ENCODE results near the gene CCL28. TPM values are rescaled to one million over a fixed set of nuclear protein-coding genes. Genes with fewer than 3 reads are reported as not detected.

Gene CCL28
- total and polyA plus RNA-seq, 2 of the 13 experiments (the other 11 are each of a cell fraction or from before 2014, with no cell fraction given), result 0.03 TPM; not detected in 1

GRCh38 chr5:43432486-43433375 lies 20.5 kb upstream of the CCL28 start (continued):
- no peak for TF ChIP-seq EEA1 (CRISPR knock-in tag; IDR thresholded peaks at IDR 0.05; ENCODE audit: borderline replicate concordance)
- TF ChIP-seq CBFB (CRISPR knock-in tag; IDR thresholded peaks at IDR 0.05), result no peak
- no peak for TF ChIP-seq ZNF260 (CRISPR knock-in tag; IDR thresholded peaks at IDR 0.05; ENCODE audit: borderline replicate concordance, low read depth)
- no peak for TF ChIP-seq JARID2 (CRISPR knock-in tag; IDR thresholded peaks at IDR 0.05; ENCODE audit: insufficient replicate concordance)
- no peak for TF ChIP-seq CAMTA2 (CRISPR knock-in tag; IDR thresholded peaks at IDR 0.05; ENCODE audit: borderline replicate concordance)
- TF ChIP-seq TP53 (CRISPR knock-in tag; conservative IDR thresholded peaks at IDR 0.05), result 0 out of 2 replicates have a peak, but pooled peaks have one; percentile 69
- TF ChIP-seq ZNF274 (CRISPR knock-in tag; IDR thresholded peaks at IDR 0.05), result no peak
- peak; percentile 53 for TF ChIP-seq PHF20 (CRISPR knock-in tag; IDR thresholded peaks at IDR 0.05)
- TF ChIP-seq GMEB1 (CRISPR knock-in tag; IDR thresholded peaks at IDR 0.05; ENCODE audit: borderline replicate concordance), result peak; percentile 41; the same call in 1 of the 2 replicates
- no peak for TF ChIP-seq GABPA (IDR thresholded peaks at IDR 0.05; ENCODE audit: low read depth, low read length)
- no peak; the same call in 1 of the 2 replicates for TF ChIP-seq GABPA (CRISPR knock-in tag; IDR thresholded peaks at IDR 0.05; ENCODE audit: low read depth)
- TF ChIP-seq NR2F2 (IDR thresholded peaks at IDR 0.05; ENCODE audit: borderline replicate concordance, low read depth), result 0 out of 2 replicates have a peak, but pooled peaks have one; percentile 68
- no peak for TF ChIP-seq POLR2G (IDR thresholded peaks at IDR 0.05; ENCODE audit: low read depth, low read length)
- TF ChIP-seq KMT2A (CRISPR knock-in tag; IDR thresholded peaks at IDR 0.05), result peak; percentile 66; the same call in 1 of the 2 replicates
- no peak for TF ChIP-seq ZNF615 (CRISPR knock-in tag; IDR thresholded peaks at IDR 0.05; ENCODE audit: borderline replicate concordance)
- TF ChIP-seq MTF1 (CRISPR knock-in tag; IDR thresholded peaks at IDR 0.05), result no peak
- TF ChIP-seq ZNF619 (CRISPR knock-in tag; IDR thresholded peaks at IDR 0.05), result no peak
- TF ChIP-seq HHEX (CRISPR knock-in tag; IDR thresholded peaks at IDR 0.05), result peak; percentile 36; the same call in 1 of the 2 replicates
- TF ChIP-seq, protein P1, sequence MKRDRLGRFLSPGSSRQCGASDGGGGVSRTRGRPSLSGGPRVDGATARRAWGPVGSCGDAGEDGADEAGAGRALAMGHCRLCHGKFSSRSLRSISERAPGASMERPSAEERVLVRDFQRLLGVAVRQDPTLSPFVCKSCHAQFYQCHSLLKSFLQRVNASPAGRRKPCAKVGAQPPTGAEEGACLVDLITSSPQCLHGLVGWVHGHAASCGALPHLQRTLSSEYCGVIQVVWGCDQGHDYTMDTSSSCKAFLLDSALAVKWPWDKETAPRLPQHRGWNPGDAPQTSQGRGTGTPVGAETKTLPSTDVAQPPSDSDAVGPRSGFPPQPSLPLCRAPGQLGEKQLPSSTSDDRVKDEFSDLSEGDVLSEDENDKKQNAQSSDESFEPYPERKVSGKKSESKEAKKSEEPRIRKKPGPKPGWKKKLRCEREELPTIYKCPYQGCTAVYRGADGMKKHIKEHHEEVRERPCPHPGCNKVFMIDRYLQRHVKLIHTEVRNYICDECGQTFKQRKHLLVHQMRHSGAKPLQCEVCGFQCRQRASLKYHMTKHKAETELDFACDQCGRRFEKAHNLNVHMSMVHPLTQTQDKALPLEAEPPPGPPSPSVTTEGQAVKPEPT (CRISPR knock-in tag; IDR thresholded peaks at IDR 0.05; ENCODE audit: low read depth), result no peak
- TF ChIP-seq, protein P2, sequence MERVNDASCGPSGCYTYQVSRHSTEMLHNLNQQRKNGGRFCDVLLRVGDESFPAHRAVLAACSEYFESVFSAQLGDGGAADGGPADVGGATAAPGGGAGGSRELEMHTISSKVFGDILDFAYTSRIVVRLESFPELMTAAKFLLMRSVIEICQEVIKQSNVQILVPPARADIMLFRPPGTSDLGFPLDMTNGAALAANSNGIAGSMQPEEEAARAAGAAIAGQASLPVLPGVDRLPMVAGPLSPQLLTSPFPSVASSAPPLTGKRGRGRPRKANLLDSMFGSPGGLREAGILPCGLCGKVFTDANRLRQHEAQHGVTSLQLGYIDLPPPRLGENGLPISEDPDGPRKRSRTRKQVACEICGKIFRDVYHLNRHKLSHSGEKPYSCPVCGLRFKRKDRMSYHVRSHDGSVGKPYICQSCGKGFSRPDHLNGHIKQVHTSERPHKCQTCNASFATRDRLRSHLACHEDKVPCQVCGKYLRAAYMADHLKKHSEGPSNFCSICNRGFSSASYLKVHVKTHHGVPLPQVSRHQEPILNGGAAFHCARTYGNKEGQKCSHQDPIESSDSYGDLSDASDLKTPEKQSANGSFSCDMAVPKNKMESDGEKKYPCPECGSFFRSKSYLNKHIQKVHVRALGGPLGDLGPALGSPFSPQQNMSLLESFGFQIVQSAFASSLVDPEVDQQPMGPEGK (CRISPR knock-in tag; IDR thresholded peaks at IDR 0.05), result peak; percentile 65
- no peak for TF ChIP-seq ZNF83 (CRISPR knock-in tag; IDR thresholded peaks at IDR 0.05; ENCODE audit: borderline replicate concordance)

Data from HepG2 (cell line).